ENCODE measurements around the gene OLFML2B. TPM values are rescaled to one million over a fixed set of nuclear protein-coding genes. Genes with fewer than 3 reads are reported as not detected.

OLFML2B gene
- total RNA-seq, 2 donors from 2014 or later, result 1.6 to 4.9 TPM

GRCh38 chr1:161988413-161988812, 35.3 kb downstream of the OLFML2B start:
- TF ChIP-seq CTCF (IDR thresholded peaks at IDR 0.05) (no peak), POLR2A (IDR thresholded peaks at IDR 0.05) (no peak)
- intact Hi-C loops (cut with DNase I), result no loop called here
- Histone ChIP-seq H3K27ac (no peak overlapping the region), H3K4me3 (no peak overlapping the region), H3K27me3 (no peaks in the 10 kb centered on the region), H3K9me3 (peaks cover 0 to 9% (median 0%) of the 10 kb centered on the region in 3 donors), H3K4me1 (no peaks in the 10 kb centered on the region), H3K36me3 (replicated peaks in 1 of 2; ENCODE audit: insufficient read depth in 1 of 2, low read depth in 2 of 2) (no peaks in the 10 kb centered on the region)
- DNase-seq, result no peak
- no peak for ATAC-seq
- 68 to 77% methylated on average over 5 of the region's 5 CpGs for WGBS, 2 donors

GRCh38 chr1:161987872-161988271, 35.8 kb downstream of the OLFML2B start:
- no peak for TF ChIP-seq CTCF (IDR thresholded peaks at IDR 0.05)
- no peak for TF ChIP-seq POLR2A (IDR thresholded peaks at IDR 0.05)
- 59 to 68% methylated on average over 5 of the region's 5 CpGs for WGBS, 2 donors
- H3K4me3 ChIP-seq, result no peak overlapping the region
- no peaks in the 10 kb centered on the region for H3K4me1 ChIP-seq
- no peak overlapping the region for H3K27ac ChIP-seq
- intact Hi-C loops (cut with DNase I), result no loop called here
- H3K9me3 ChIP-seq, result peaks cover 0 to 9% (median 0%) of the 10 kb centered on the region in 3 donors
- no peaks in the 10 kb centered on the region for H3K36me3 ChIP-seq (replicated peaks in 1 of 2; ENCODE audit: insufficient read depth in 1 of 2, low read depth in 2 of 2)
- no peaks in the 10 kb centered on the region for H3K27me3 ChIP-seq
- DNase-seq (no peak), ATAC-seq (no peak)

- ATAC-seq, result no peak
- H3K4me3 ChIP-seq, result no peak overlapping the region
- TF ChIP-seq CTCF (IDR thresholded peaks at IDR 0.05) (no peak), POLR2A (IDR thresholded peaks at IDR 0.05) (no peak)
- H3K36me3 ChIP-seq (replicated peaks in 1 of 2; ENCODE audit: insufficient read depth in 1 of 2, low read depth in 2 of 2), result no peaks in the 10 kb centered on the region
- no peak for DNase-seq
- 69 to 80% methylated on average over 1 of the region's 1 CpG for WGBS, 2 donors
- no peak overlapping the region for H3K27ac ChIP-seq
- H3K9me3 ChIP-seq, result peaks cover 0 to 9% (median 0%) of the 10 kb centered on the region in 3 donors
- intact Hi-C loops (cut with DNase I), result no loop called here
- H3K4me1 ChIP-seq, result no peaks in the 10 kb centered on the region
- no peaks in the 10 kb centered on the region for H3K27me3 ChIP-seq
Observed at GRCh38 chr1:161987303-161987702, 36.4 kb downstream of the OLFML2B start.

GRCh38 chr1:161986328-161986727, 37.3 kb downstream of the OLFML2B start:
- intact Hi-C loops (cut with DNase I), result no loop called here
- DNase-seq, result no peak

More at GRCh38 chr1:161986328-161986727, 37.3 kb downstream of the OLFML2B start:
- WGBS, 2 donors, result 65 to 76% methylated on average over 4 of the region's 4 CpGs
- no peaks in the 10 kb centered on the region for H3K4me1 ChIP-seq
- peaks cover 0 to 9% (median 0%) of the 10 kb centered on the region in 3 donors for H3K9me3 ChIP-seq
- no peak for ATAC-seq
- TF ChIP-seq CTCF (IDR thresholded peaks at IDR 0.05) (no peak), POLR2A (IDR thresholded peaks at IDR 0.05) (no peak)
- H3K36me3 ChIP-seq (replicated peaks in 1 of 2; ENCODE audit: insufficient read depth in 1 of 2, low read depth in 2 of 2), result no peaks in the 10 kb centered on the region
- no peaks in the 10 kb centered on the region for H3K27me3 ChIP-seq
- no peak overlapping the region for H3K27ac ChIP-seq
- H3K4me3 ChIP-seq, result no peak overlapping the region
